ENCODE data around the gene DNAH3.
"Not testable (repeated sequence)": the region's sequence is repeated elsewhere in the genome, so short reads cannot be mapped to it uniquely, and the experiment has no call there.

Gene DNAH3

GRCh38 chr16:21158208-21159110 is 7.8 kb upstream of the DNAH3 start, which contains the start of gene LDAF1:
TSS of gene LDAF1 (plus strand) at chr16:21158674. CDS start at chr16:21161183, 2,509 bp downstream.
- H3K4me1 ChIP-seq (ENCODE audit: control insufficient read depth in 1 of 2, insufficient read depth in 2 of 2, low read length in 2 of 2) = peaks cover 13 to 29% of the 10 kb centered on the region in 2 donors
- H3K9ac ChIP-seq (ENCODE audit: low read depth in 1 of 2, low read length in 2 of 2) = peak within 1 kb of the TSS; percentile 63 to 65
- no peaks in the 10 kb centered on the region for H3K9me3 ChIP-seq (ENCODE audit: control insufficient read depth in 1 of 2, low read length in 2 of 2)
- H3K27me3 ChIP-seq (ENCODE audit: control insufficient read depth in 1 of 2, insufficient read depth in 2 of 2, low read length in 2 of 2) = no peaks in the 10 kb centered on the region
- H3K27ac ChIP-seq (ENCODE audit: low read depth, low read length) = no peak within 1 kb of the TSS
- H3K36me3 ChIP-seq (ENCODE audit: control insufficient read depth in 1 of 2, insufficient read depth in 2 of 2, low read length in 2 of 2) = peaks cover 0 to 5% of the 10 kb centered on the region in 2 donors
- H3K4me3 ChIP-seq (ENCODE audit: low read depth in 1 of 2, low read length in 2 of 2) = peak within 1 kb of the TSS; percentile 71 to 88

- Histone ChIP-seq H3K27ac (ENCODE audit: low read depth, low read length) (no peak overlapping the region), H3K9ac (ENCODE audit: low read depth in 1 of 2, low read length in 2 of 2) (peak overlapping the region in 1 of 2 donors; percentile 63), H3K9me3 (ENCODE audit: control insufficient read depth in 1 of 2, low read length in 2 of 2) (no peaks in the 10 kb centered on the region), H3K4me3 (ENCODE audit: low read depth in 1 of 2, low read length in 2 of 2) (peak overlapping the region; percentile 71 to 88), H3K4me1 (ENCODE audit: control insufficient read depth in 1 of 2, insufficient read depth in 2 of 2, low read length in 2 of 2) (peaks cover 12 to 25% of the 10 kb centered on the region in 2 donors), H3K27me3 (ENCODE audit: control insufficient read depth in 1 of 2, insufficient read depth in 2 of 2, low read length in 2 of 2) (no peaks in the 10 kb centered on the region), H3K36me3 (ENCODE audit: control insufficient read depth in 1 of 2, insufficient read depth in 2 of 2, low read length in 2 of 2) (peaks cover 0 to under 1% of the 10 kb centered on the region in 2 donors)
These were observed 7.0 kb upstream of the DNAH3 start for GRCh38 chr16:21157632-21158031.

GRCh38 chr16:21156767-21157467 is 6.3 kb upstream of the DNAH3 start:
- H3K27me3 ChIP-seq (ENCODE audit: control insufficient read depth in 1 of 2, insufficient read depth in 2 of 2, low read length in 2 of 2) = no peaks in the 10 kb centered on the region
- H3K9ac ChIP-seq (ENCODE audit: low read depth in 1 of 2, low read length in 2 of 2) = no peak overlapping the region
- H3K27ac ChIP-seq (ENCODE audit: low read depth, low read length) = no peak overlapping the region
- H3K4me1 ChIP-seq (ENCODE audit: control insufficient read depth in 1 of 2, insufficient read depth in 2 of 2, low read length in 2 of 2) = peaks cover 10 to 25% of the 10 kb centered on the region in 2 donors
- no peak overlapping the region for H3K4me3 ChIP-seq (ENCODE audit: low read depth in 1 of 2, low read length in 2 of 2)
- H3K9me3 ChIP-seq (ENCODE audit: control insufficient read depth in 1 of 2, low read length in 2 of 2) = no peaks in the 10 kb centered on the region
- no peaks in the 10 kb centered on the region for H3K36me3 ChIP-seq (ENCODE audit: control insufficient read depth in 1 of 2, insufficient read depth in 2 of 2, low read length in 2 of 2)

- peaks cover 10 to 25% of the 10 kb centered on the region in 2 donors for H3K4me1 ChIP-seq (ENCODE audit: control insufficient read depth in 1 of 2, insufficient read depth in 2 of 2, low read length in 2 of 2)
- not testable (repeated sequence) for H3K4me3 ChIP-seq (ENCODE audit: low read depth in 1 of 2, low read length in 2 of 2); H3K9ac ChIP-seq (ENCODE audit: low read depth in 1 of 2, low read length in 2 of 2); H3K27ac ChIP-seq (ENCODE audit: low read depth, low read length); H3K9me3 ChIP-seq (ENCODE audit: control insufficient read depth in 1 of 2, low read length in 2 of 2); H3K36me3 ChIP-seq (ENCODE audit: control insufficient read depth in 1 of 2, insufficient read depth in 2 of 2, low read length in 2 of 2); H3K27me3 ChIP-seq (ENCODE audit: control insufficient read depth in 1 of 2, insufficient read depth in 2 of 2, low read length in 2 of 2)
These were observed 5.4 kb upstream of the DNAH3 start for GRCh38 chr16:21156011-21156410.

GRCh38 chr16:21153124-21153729 is 2.6 kb upstream of the DNAH3 start:
- H3K9me3 ChIP-seq (ENCODE audit: control insufficient read depth in 1 of 2, low read length in 2 of 2); H3K9ac ChIP-seq (ENCODE audit: low read depth in 1 of 2, low read length in 2 of 2); H3K27ac ChIP-seq (ENCODE audit: low read depth, low read length); H3K27me3 ChIP-seq (ENCODE audit: control insufficient read depth in 1 of 2, insufficient read depth in 2 of 2, low read length in 2 of 2); H3K4me3 ChIP-seq (ENCODE audit: low read depth in 1 of 2, low read length in 2 of 2); H3K36me3 ChIP-seq (ENCODE audit: control insufficient read depth in 1 of 2, insufficient read depth in 2 of 2, low read length in 2 of 2): not testable (repeated sequence)
- H3K4me1 ChIP-seq (ENCODE audit: control insufficient read depth in 1 of 2, insufficient read depth in 2 of 2, low read length in 2 of 2) = peaks cover 14 to 16% of the 10 kb centered on the region in 2 donors

- H3K4me1 ChIP-seq (ENCODE audit: control insufficient read depth in 1 of 2, insufficient read depth in 2 of 2, low read length in 2 of 2) = peaks cover 6 to 11% of the 10 kb centered on the region in 2 donors
- not testable (repeated sequence) for H3K27me3 ChIP-seq (ENCODE audit: control insufficient read depth in 1 of 2, insufficient read depth in 2 of 2, low read length in 2 of 2); H3K9ac ChIP-seq (ENCODE audit: low read depth in 1 of 2, low read length in 2 of 2); H3K9me3 ChIP-seq (ENCODE audit: control insufficient read depth in 1 of 2, low read length in 2 of 2); H3K27ac ChIP-seq (ENCODE audit: low read depth, low read length); H3K36me3 ChIP-seq (ENCODE audit: control insufficient read depth in 1 of 2, insufficient read depth in 2 of 2, low read length in 2 of 2); H3K4me3 ChIP-seq (ENCODE audit: low read depth in 1 of 2, low read length in 2 of 2)
These were observed 1.7 kb upstream of the DNAH3 start for GRCh38 chr16:21152160-21153030.

- H3K36me3 ChIP-seq (ENCODE audit: control insufficient read depth in 1 of 2, insufficient read depth in 2 of 2, low read length in 2 of 2) = no peaks in the 10 kb centered on the region
- H3K27me3 ChIP-seq (ENCODE audit: control insufficient read depth in 1 of 2, insufficient read depth in 2 of 2, low read length in 2 of 2) = peaks cover 0 to 5% of the 10 kb centered on the region in 2 donors
- no peaks in the 10 kb centered on the region for H3K9me3 ChIP-seq (ENCODE audit: control insufficient read depth in 1 of 2, low read length in 2 of 2)
- H3K4me3 ChIP-seq (ENCODE audit: low read depth in 1 of 2, low read length in 2 of 2) = no peak overlapping the region
- no peak overlapping the region for H3K27ac ChIP-seq (ENCODE audit: low read depth, low read length)
- H3K9ac ChIP-seq (ENCODE audit: low read depth in 1 of 2, low read length in 2 of 2) = no peak overlapping the region
- peaks cover 0 to 5% of the 10 kb centered on the region in 2 donors for H3K4me1 ChIP-seq (ENCODE audit: control insufficient read depth in 1 of 2, insufficient read depth in 2 of 2, low read length in 2 of 2)
These were observed 4.9 kb downstream of the DNAH3 start for GRCh38 chr16:21145738-21146137.

GRCh38 chr16:21134053-21134452 is 16.6 kb downstream of the DNAH3 start:
- Histone ChIP-seq H3K36me3 (ENCODE audit: control insufficient read depth in 1 of 2, insufficient read depth in 2 of 2, low read length in 2 of 2) (no peaks in the 10 kb centered on the region), H3K4me3 (ENCODE audit: low read depth in 1 of 2, low read length in 2 of 2) (no peak overlapping the region), H3K4me1 (ENCODE audit: control insufficient read depth in 1 of 2, insufficient read depth in 2 of 2, low read length in 2 of 2) (no peaks in the 10 kb centered on the region), H3K27ac (ENCODE audit: low read depth, low read length) (no peak overlapping the region), H3K9ac (ENCODE audit: low read depth in 1 of 2, low read length in 2 of 2) (no peak overlapping the region), H3K27me3 (ENCODE audit: control insufficient read depth in 1 of 2, insufficient read depth in 2 of 2, low read length in 2 of 2) (no peaks in the 10 kb centered on the region), H3K9me3 (ENCODE audit: control insufficient read depth in 1 of 2, low read length in 2 of 2) (no peaks in the 10 kb centered on the region)

GRCh38 chr16:21130811-21131210 is 19.8 kb downstream of the DNAH3 start:
- no peaks in the 10 kb centered on the region for H3K27me3 ChIP-seq (ENCODE audit: control insufficient read depth in 1 of 2, insufficient read depth in 2 of 2, low read length in 2 of 2)
- H3K9me3 ChIP-seq (ENCODE audit: control insufficient read depth in 1 of 2, low read length in 2 of 2) = no peaks in the 10 kb centered on the region
- no peaks in the 10 kb centered on the region for H3K4me1 ChIP-seq (ENCODE audit: control insufficient read depth in 1 of 2, insufficient read depth in 2 of 2, low read length in 2 of 2)
- no peak overlapping the region for H3K27ac ChIP-seq (ENCODE audit: low read depth, low read length)
- no peaks in the 10 kb centered on the region for H3K36me3 ChIP-seq (ENCODE audit: control insufficient read depth in 1 of 2, insufficient read depth in 2 of 2, low read length in 2 of 2)
- no peak overlapping the region for H3K9ac ChIP-seq (ENCODE audit: low read depth in 1 of 2, low read length in 2 of 2)
- no peak overlapping the region for H3K4me3 ChIP-seq (ENCODE audit: low read depth in 1 of 2, low read length in 2 of 2)
